NAMALWA (cell line): ENCODE results near the gene MYOM1.

Experiments
- DNase-seq: peaks from one replicate; pipeline ENCODE4 v3.0.0-alpha.2; 2015; ENCODE audit warnings: low spot score

Gene MYOM1

DNA sequence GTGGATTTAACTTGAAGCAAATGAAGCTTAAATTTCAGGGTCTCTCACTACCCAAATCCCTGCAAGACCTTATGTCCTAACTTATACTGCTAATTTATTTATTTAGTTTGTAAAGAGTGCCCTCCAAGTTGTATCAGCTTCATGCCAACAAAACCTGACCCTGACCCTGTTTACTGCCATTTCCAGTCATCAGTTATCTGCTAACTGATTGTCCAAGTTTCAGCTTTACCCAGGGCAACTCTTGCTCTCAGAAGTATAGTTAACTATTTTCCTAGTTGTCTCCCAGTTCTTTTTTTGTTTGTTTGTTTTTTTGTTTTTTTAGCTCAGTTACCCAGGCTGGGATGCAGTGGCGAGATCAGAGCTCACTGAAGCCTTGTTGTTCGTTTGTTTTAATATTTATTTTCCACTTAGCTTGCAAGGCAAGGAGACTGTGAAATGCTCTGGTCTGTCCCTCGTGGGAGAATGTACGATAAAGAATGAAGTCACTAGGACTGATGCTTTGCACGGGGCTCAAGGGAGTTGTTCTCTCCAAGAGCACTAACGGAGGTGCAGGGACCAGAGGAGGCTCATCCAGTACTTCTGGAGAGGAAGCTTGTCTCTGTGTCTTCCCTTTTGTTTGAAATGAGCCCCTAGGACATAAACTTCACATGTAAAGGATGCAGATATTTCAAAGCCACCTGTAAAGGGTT lies 35.3 kb downstream of the MYOM1 start:
- DNase-seq = no peak

DNA sequence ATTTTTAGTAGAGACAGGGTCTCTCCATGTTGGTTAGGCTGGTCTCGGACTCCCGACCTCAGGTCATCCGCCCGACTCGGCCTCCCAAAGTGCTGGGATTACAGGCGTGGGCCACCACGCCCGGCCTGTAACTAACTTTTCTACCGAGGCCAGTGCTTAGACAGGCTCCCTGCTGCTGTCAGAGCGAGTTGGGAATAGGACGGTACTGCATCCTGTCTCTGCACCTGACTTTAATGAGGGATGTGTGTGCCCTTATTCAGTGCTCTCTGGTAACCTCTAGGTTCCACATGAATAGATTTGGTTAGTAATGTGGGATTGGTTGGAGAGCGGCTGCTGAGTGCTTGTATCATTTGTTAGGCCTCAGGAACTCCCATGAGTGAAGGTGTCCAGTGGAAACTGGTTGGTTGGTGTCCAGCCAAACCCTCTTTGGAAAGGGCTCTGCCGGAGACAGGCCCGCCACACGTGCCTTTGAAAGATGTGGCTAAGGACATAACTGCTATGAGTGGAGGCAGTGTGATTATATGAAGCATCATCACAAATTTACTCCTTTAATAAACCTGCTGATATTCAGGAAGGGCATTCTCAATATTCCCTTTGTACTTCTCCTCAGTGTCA lies 36.6 kb downstream of the MYOM1 start:
- DNase-seq = no peak

DNA sequence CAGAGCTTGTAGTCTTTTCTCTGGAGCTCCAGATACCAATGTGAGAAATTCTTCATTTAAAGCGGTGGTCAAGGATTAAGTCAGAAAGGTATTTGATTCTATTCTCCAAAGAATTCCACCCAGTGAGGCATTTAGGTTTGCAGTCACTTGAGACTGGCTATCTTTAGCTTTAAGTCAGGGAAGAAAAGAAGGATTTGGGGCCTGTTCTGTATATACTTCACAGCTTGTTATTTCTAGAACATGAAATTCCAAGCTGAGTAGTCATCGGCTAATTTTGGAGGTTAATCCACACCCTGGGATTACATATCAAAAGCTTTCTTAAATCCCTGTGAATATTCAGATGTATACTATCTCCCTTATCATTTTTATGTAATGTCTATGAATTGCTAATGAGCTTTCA lies 39.4 kb downstream of the MYOM1 start:
- DNase-seq = no peak

DNA sequence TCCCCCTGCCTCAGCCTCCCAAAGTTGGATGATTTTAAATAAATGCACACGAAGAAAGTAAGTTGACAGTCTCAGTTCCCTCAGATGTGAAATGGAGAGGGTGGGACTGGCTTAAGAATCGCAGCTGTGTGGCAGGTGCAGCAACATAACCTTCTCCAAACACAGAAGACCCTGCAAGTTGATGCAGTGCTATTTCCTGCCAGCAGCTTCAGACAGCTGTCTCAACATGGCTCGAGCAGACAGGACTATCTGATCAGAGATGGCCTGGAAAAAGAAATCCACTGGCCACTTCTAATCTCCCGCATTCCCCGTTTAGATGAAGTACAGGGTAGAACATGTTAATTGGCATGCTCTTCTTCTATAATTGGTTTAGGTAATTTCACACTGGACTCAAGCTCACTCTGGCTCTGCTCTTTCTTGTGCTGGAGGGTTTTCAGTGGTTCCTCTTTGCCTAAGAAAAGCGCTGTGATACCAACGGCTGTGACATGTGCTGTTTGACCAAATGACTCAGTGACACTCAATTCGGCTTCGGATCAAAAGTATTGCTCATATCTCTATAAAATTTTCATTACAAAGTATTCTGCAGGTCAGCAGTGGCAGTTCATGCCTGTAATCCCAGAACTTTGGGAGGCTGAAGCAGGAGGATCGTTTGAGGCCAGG lies 40.2 kb downstream of the MYOM1 start:
- peak; percentile 93 for DNase-seq

DNA sequence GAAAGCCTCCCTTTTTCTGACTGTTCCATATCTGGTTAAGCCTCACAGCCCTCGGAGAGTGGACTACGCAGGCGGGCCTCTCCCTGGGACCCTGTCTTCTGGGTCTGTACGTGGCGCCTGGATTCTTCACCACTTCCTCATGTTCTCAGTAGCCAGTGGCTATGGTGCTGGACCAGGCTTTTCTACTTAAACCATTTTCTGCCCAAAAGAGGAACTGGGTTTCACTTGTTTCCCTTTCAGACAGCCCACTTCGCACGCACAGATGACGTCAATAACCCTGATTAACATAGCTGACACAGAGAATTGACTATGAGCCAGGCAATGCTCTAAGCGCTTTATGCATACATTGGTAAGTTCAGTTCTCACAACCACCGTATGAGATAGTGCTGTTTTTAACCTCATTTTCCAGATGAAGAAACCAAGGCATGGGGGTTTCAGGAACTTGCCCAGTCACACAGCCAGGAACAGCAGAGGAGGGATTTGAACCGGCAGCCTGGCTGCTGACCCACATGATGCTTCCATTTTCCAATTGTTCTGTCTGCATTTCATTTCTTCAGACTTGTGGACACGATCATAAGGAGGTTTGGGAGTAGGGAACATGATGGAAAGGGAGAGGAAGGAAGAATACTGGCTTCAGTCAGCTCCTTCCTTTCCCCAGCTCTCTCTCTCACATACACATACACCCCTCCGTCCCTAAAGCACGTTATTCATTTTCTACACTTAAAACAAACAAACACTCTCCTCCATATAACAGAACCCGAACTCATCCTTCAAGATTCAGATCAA lies 41.7 kb downstream of the MYOM1 start:
- DNase-seq = peak; percentile 95

DNA sequence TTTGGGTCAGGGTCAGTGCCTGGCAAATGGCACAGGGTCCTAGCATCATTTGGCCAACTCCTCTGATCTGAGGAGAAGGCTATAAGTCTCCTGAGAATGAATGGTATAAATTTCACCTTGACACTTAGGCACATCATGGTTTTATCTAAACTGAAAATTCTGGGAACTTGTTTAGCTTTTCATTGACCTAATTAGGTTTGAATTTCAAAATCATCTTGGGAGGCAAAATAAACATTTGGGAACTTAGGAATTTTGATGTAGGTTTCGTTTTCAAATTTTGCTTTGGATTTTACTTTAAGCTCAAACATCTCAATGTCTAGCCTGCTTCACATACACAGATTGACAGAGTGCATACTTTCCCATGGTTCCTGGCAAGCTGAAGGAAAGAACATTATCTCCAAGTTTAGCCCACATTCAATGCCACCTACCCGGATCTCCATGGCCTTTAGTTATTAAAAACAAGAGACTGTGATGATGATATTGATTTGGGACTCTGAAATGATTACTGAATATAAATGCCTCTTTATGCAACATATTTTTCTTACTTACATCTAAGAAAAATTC lies 44.5 kb downstream of the MYOM1 start:
- no peak for DNase-seq

DNA sequence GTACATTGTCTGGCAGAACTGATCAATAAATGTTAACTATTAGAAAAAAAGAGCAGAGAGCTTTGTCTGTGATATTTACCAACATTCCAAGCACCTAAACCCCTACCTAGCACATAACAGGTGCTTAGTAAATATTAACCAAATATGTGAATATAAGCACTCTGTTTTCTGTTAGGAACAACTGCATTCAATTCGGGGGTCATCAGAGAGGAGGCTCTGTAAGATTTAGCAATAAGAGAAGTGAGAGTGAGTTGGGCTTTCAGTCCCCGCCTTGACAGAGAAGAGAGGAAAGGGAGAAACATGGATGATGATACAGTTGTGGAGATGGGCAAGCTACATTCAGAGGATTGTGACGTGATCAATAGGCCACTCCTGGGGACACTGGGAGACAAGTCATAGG lies 47.7 kb downstream of the MYOM1 start:
- DNase-seq = no peak

DNA sequence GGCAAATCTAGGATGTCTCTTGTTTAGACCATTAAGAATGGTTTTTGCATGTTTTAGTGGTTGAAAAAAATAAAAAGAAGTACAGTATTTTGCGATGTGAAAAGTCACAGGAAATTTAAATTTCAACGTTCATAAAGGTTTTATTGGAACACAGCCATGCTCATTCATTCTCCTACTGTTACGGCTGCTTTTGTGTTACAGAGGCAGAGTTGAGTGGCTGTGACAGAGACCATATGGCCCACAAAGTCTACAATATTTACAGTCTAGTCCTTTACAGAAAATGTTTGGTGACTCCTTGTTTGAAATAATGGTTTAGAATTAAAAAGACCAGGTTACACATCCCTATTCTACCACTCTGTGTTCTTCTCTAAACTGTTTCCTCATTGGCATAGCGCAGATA lies 48.1 kb downstream of the MYOM1 start:
- no peak for DNase-seq

DNA sequence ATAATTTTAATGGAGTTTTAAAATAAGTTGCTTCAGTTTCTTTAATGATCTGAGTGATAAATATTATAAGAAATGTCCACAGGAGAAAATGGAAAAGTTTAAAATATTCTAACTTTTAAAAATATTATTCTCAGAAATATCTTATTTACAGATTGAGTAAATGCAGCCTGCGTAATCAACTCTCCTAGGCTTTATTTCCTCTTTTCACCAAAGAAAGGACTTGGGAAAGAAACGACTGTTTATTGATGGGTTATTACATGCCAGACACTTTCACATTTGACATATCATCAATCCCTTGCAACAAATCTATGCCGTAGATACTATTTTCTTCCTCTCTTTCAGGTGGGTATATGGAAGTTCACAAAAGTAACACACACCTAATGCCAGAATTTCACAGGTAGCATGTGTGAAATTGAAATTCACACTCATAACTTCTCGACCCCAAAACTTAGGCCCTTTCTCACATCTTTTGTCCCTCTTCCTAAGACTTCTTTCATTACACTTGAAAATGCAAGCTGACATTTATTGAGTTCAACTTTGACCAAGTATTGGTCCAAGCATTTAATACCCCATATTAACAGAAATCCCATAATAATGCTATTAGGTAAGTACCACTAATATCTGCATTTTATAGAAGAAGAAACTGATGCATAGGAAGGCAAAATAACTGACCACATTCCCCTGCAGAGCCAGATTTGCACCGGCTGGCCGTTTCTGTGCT lies 49.2 kb downstream of the MYOM1 start:
- no peak for DNase-seq

DNA sequence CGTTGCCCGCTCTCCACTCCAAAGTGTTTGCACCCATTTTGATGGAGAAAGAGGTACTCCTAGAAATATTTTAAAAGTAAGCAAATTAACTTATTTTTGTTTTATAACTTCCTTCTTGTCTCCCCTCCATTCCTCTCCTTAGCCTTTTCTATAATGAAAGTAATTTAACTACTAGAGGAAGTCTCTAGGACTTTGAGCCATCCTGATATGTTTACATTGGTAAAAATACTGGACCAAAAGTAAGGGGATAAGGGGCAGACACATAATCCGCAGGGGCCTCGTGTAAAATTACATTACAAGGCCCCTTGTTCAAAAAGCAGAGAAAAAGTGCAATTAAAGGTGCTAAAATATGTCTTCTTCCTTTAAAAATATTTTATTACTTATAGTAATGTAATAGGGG lies 55.4 kb downstream of the MYOM1 start:
- DNase-seq = no peak

DNA sequence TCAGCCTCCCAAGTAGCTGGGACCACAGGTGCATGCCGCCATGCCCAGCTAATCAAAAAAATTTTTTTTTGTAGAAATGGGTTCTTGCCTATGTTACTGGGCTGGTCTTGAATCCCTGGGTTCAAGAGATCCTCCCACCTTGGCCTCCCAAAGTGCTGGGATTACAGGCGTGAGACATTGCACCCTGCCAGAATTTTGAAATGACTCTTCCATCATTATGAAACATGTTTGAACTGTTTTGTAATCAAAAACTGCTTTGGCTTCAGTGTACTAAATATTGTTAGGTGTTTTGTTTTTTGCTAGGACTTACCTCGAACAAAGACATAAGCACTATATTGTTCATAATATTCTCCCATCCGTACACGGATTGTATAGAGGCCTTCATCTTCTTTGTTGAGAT lies 55.8 kb downstream of the MYOM1 start:
- no peak for DNase-seq

DNA sequence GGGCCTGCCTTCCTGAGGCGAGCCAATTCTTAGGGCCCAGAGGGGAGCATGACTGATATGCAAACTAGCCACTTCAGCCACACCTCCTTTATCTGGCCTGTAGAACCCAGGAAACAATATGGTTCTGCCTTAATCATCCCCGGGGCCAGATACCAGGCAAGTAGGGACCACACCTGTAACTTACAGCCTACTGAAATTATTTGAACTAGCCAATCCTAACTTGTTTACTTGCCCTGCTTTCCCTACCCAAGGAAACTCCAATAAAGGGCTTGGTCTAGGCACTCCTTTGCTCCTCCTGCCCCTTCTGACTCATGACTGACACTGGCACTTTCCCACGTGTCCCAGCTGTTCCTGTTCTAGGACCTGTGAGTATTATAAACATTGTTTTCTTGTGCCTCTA lies 57.6 kb downstream of the MYOM1 start:
- no peak for DNase-seq

DNA sequence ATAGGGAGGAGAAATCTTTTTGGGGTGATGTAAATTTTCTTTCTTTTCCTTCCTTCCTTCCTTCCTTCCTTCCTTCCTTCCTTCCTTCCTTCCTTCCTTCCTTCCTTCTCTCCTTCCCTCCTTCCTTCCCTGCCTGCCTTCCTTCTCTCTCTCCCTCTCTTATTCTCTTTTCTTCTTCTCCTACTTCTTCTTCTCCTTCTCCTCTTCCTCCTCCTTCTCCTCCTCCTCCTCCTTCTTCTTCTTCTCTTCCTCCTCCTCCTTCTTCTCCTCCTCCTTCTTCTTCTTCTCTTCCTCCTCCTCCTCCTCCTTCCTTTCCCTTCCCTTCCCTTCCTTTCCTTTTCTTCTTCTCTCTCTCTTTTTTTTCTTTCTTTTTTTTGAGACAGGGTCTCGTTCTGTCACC lies 59.9 kb downstream of the MYOM1 start:
- no peak for DNase-seq

DNA sequence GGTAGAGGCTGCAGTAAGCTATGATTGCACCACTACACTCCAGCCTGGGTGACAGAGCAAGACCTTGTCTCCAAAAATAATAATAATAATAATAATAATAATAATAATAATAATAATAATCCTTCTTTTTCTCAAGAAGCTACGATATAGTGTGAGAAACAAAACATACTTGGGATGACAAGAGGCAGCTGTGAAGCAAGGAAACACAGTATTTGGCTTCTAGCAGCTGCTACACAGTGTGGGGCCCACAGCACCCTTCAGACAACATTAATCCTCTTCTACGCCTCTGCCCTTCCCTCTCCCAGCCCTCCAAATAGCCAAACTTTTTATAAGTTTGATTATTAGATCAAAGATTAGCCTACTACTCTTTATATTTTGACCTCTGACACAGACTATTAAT lies 62.2 kb downstream of the MYOM1 start:
- DNase-seq = no peak

DNA sequence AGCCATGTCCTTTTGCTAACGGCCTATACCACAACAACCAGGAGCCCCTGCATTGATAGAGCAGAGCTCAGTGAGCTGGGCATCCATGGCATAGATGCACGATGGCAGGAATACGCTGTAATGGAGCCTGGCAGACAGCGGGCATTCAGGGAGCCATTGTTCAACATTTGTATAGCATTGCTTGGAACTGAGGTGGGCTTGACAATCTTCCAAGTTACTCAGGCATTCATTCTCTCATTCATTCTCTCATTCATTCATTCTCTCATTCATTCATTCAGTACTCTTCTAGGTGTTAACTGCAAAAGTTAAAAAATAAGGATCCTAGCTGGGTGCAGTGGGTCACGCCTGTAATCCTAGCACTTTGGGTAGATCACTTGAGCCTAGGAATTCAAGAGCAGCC lies 62.7 kb downstream of the MYOM1 start:
- no peak for DNase-seq

DNA sequence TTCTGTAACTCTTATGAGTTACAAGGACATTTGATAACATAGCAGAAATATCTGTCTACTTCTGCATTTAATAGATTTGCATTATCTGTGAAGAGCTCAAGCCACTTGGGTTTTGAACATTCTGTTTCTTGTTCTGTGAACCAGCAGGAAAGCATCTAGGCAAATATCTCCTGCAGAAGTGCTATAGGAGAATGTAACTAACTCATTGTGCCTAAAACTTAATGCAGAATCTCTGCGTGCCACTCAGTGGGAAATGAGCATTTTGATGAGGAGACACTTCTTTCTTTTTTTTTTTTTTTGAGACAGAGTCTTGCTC lies 63.5 kb downstream of the MYOM1 start:
- no peak for DNase-seq

DNA sequence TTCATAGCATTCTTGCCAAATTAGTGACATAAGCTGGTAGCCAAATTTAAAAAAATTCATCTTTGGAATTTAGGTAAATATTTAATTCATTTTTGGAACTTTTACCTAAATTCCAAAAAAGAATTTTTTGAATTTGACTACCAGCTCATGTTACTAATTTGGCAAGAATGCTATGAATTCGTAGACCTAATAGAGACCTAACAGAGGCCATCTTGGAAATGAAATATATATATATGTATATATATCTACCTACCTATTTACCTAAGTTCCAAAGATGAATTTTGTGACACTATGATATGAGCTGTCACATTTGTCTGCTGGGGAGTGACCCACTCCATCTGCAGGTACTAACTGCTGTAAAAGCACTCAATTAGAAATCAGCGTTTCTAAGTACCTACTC lies 65.6 kb downstream of the MYOM1 start:
- DNase-seq = no peak

DNA sequence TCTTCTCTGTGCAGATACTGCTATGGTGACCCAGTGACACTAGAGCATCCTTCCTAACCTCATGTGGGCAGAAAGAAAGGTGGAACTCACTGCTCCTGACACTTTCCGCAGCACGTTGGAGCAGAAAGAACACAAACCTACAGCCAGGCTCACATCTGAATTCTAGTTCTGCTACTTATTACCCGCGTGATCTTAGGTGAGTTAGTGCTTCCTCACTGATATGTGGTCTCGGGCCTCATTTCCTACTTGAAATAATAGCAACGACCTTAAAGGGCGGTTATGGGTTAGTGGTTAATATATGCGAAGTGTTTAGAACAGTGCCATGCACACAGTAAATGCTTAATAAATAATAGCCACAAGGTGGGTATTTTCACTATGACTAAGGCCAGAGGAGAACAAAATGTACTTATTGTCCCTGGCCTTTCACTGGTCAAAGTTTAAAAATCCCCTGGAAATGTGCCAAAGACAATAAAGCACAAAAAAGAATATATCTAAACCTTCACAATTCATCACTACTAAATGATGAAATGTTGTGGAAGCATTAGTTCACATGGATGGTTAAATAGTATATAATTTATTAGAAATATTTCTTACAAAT lies 66.6 kb downstream of the MYOM1 start:
- no peak for DNase-seq

DNA sequence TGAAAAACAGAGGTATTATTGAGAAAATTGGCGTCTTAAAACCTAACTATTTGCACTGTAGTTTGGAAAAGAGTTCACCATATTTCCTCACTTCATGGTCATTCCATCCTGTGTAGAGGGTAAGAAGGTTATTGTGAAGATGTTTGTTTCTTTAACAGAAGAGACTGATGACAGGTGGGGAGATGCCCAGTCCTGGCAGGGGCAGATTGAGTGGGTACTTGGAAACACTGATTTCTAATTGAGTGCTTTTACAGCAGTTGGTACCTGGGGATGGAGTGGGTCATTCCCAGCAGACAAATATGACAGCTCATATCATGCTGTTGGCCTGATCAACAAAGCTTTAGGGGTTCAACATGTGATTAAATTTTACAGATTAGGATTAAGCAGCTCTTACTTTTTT lies 67.5 kb downstream of the MYOM1 start:
- no peak for DNase-seq

DNA sequence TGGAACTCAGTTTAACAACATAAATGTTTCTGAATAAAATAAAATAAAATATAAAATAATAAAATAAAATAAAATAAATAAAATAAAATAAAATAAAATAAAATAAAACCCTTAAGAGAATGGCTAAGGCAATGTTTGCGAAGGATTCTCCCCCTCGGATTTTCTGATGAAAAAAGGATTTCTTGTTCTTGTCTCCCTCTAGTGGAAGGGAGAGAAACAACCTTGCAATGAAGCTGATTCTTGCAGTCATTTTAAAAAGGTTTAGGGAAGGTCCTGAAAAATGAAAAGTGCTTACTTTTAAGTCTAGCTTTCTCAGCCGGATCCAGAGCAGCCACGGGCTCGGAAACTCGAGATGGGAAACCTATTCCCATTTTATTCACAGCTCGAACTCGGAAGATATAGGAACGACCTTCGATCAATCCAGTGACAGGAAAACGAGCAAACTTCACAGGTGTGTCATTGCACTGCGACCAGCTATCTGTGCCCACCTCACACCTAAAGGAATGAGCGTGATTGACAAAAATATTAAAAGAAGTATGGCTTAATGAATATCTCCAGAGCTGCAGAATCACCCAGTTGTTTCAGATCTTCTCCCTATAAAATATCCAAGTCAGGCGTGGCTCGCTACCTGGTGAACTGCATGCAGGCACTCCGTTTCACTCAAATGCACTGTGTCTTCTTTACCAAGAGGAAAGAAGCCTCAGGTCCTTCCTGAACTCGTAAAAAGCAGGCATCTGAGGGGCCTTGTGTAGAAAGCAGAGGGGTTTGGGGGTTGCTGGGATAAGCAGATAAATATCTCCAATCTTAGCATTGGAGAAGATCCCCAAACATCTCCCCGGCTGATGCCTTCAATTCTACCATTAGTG lies 68.1 kb downstream of the MYOM1 start:
- DNase-seq = peak; percentile 57

DNA sequence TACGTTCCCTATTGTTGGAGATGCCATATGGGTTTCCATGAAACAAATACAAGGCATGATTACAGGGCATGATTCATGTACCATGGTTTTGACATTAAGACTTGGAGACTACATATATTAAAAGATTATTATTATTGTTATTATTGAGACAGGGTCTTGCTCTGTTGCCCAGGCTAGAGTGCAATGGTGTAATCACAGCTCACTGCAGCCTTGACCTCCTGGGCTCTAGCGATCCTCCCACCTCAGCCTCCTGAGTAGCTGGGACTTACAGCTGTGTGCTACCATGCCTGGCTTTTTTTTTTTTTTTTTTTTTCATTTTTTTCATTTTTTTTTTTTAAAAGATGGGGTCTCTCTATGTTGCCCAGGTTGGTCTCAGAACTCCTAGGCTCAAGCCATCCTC lies 69.1 kb downstream of the MYOM1 start:
- DNase-seq = no peak
